B cell (primary cell): ENCODE measurements around the gene ANKRD34A.

Experiments used
- CTCF ChIP-seq: fragments of 200-600 bp; IDR thresholded peaks from one replicate; pipeline ENCODE4 v1.8.0; 2022; ENCODE audit warnings: antibody characterized with exemption, mild to moderate bottlenecking
- EZH2 ChIP-seq: IDR thresholded peaks from 2 replicates; pipeline ENCODE4 v1.6.1; 2012; ENCODE audit warnings: borderline replicate concordance, low read depth, mild to moderate bottlenecking, moderate library complexity, low read length; ENCODE audit not compliant: insufficient read depth, poor library complexity, severe bottlenecking

DNA sequence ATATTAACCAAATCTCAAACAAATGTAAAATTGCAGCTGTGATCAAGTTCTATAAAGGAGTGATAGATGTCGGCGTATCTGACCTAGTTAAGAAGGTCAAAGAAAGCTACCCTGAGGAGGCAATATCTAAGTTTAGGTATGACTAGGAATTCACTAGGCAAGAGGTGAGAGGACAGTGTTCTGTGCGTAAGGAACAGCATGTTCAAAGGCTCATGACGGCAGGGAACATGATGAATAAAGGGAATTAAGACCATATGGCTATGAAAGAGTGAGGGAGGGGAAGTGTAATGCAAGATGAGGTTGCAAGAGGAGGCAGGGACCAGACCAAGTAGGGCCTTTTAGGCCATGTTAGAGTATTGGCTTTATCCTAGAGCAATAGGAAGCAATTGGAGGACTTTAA is 15.2 kb downstream of the ANKRD34A start:
- TF ChIP-seq CTCF, result no peak
- TF ChIP-seq EZH2, result no peak
